A673 (cell line): ENCODE results near the gene SYNGR3.
"Not testable (repeated sequence)": the region's sequence is repeated elsewhere in the genome, so short reads cannot be mapped to it uniquely, and the experiment has no call there.

ENCODE experiments used
- CTCF ChIP-seq: fragments of 300-800, 200-600 bp; sonication (generic); conservative IDR thresholded peaks from 2 replicates; pipeline ENCODE4 v1.5.1; 2017; ENCODE audit warnings: low read depth, mild to moderate bottlenecking, antibody characterized with exemption, low read length, moderate library complexity, mixed read lengths
- EZH2 ChIP-seq: fragments of 200-600 bp; sonication (generic); IDR thresholded peaks from 2 replicates; pipeline ENCODE4 v1.6.1; 2017; ENCODE audit warnings: borderline replicate concordance, low read depth, mild to moderate bottlenecking, mixed read lengths, antibody characterized with exemption, low read length; ENCODE audit not compliant: poor library complexity, severe bottlenecking

GRCh38 chr16:2033909-2034695, 44.3 kb downstream of the SYNGR3 start:
- TF ChIP-seq CTCF, EZH2: not testable (repeated sequence)
